H1 (cell line): Measurements from ENCODE around the gene PSMD9. TPM values are rescaled to one million over a fixed set of nuclear protein-coding genes. Genes with fewer than 3 reads are reported as not detected.
A peak's percentile ranks its signal among the peaks of the same experiment; 100 is the strongest.
"Not testable (repeated sequence)": the region's sequence is repeated elsewhere in the genome, so short reads cannot be mapped to it uniquely, and the experiment has no call there.

Source experiments
- CTCF ChIA-PET: fragments of 300-600 bp; sonication (Branson Sonifier 250); formaldehyde crosslinking; loops from one replicate; lab custom pipeline; 2021; ENCODE audit not compliant: partially characterized antibody; lab: Charles Lee
- POLR2A ChIA-PET: fragments of 300-600 bp; sonication (Branson Sonifier 250); formaldehyde crosslinking; loops from one replicate; lab custom pipeline; 2021; ENCODE audit warnings: inconsistent platforms; ENCODE audit not compliant: partially characterized antibody; lab: Charles Lee
- DNase-seq, 2 experiments: peaks; one replicate each; pipeline versions ENCODE4 v3.0.0 to v3.0.0-alpha.2; 2010 to 2022; ENCODE audit warnings: low spot score in 2 of 2, low read depth in 1 of 2, mixed read lengths in 1 of 2
- FAIRE-seq: peaks from 2 replicates; lab custom pipeline; 2011; peaks lifted over from hg19 to GRCh38; lab: Jason Lieb, UNC
- H2AFZ ChIP-seq: 2 replicates; pipeline ENCODE4 v1.8.1; 2012; ENCODE audit warnings: low read length, inconsistent platforms
- H2AK5ac ChIP-seq: 2 replicates; pipeline ENCODE4 v1.6.1; 2013; ENCODE audit warnings: low read depth, low read length
- H2BK120ac ChIP-seq: replicated peaks from 2 replicates; pipeline ENCODE3; 2013; ENCODE audit warnings: low read depth, low read length, inconsistent platforms
- H2BK12ac ChIP-seq: 2 replicates; pipeline ENCODE4 v1.6.1; 2013; ENCODE audit warnings: low read depth, low read length
- H2BK15ac ChIP-seq: 2 replicates; pipeline ENCODE4 v1.6.1; 2013; ENCODE audit warnings: low read length
- H2BK20ac ChIP-seq: 2 replicates; pipeline ENCODE4 v1.6.1; 2013; ENCODE audit warnings: low read length
- H2BK5ac ChIP-seq: 2 replicates; pipeline ENCODE4 v1.6.1; 2013; ENCODE audit warnings: low read depth, low read length
- H3K14ac ChIP-seq: 2 replicates; pipeline ENCODE4 v1.6.1; 2013; ENCODE audit warnings: inconsistent platforms; ENCODE audit not compliant: insufficient read length
- H3K18ac ChIP-seq: 2 replicates; pipeline ENCODE4 v1.6.1; 2013; ENCODE audit warnings: low read length; ENCODE audit errors: extremely low read depth
- H3K23ac ChIP-seq: 2 replicates; pipeline ENCODE4 v1.6.1; 2013; ENCODE audit warnings: inconsistent platforms; ENCODE audit not compliant: insufficient read length
- H3K23me2 ChIP-seq: 2 replicates; pipeline ENCODE4 v1.6.1; 2013; ENCODE audit warnings: low read depth, low read length
- H3K27ac ChIP-seq: 2 replicates; pipeline ENCODE4 v1.6.1; 2011; ENCODE audit warnings: low read depth, low read length, inconsistent platforms
- H3K27me3 ChIP-seq, 4 experiments: replicated peaks in 1 of 4; 1 replicate in 1 of 4; 2 replicates in 3 of 4; pipeline versions ENCODE4 v1.6.1 to v1.8.1; 2011 to 2013; ENCODE audit warnings: low read length in 3 of 4, mild to moderate bottlenecking in 3 of 4, inconsistent platforms in 2 of 4, mixed read lengths in 2 of 4, moderate library complexity in 1 of 4; ENCODE audit not compliant: control insufficient read depth in 3 of 4, insufficient read depth in 3 of 4; ENCODE audit errors: extremely low read depth in 1 of 4
- H3K36me3 ChIP-seq, 4 experiments: 2 replicates each; pipeline versions ENCODE4 v1.6.1 to v1.8.1; 2011 to 2013; ENCODE audit warnings: mild to moderate bottlenecking in 4 of 4, low read length in 3 of 4, moderate library complexity in 2 of 4, control low read depth in 1 of 4, inconsistent platforms in 1 of 4; ENCODE audit not compliant: insufficient read depth in 4 of 4, control insufficient read depth in 2 of 4
- H3K4ac ChIP-seq: replicated peaks from 2 replicates; pipeline ENCODE3; 2013; ENCODE audit warnings: low read length, low read depth, mixed read lengths, inconsistent platforms; ENCODE audit not compliant: insufficient read length
- H3K4me1 ChIP-seq, 4 experiments: replicated peaks in 1 of 4; 1 replicate in 1 of 4; 2 replicates in 3 of 4; pipeline versions ENCODE4 v1.6.1 to v1.8.1; 2011 to 2013; ENCODE audit warnings: low read length in 3 of 4, inconsistent platforms in 2 of 4, mixed read lengths in 1 of 4; ENCODE audit not compliant: insufficient read depth in 4 of 4, control insufficient read depth in 3 of 4
- H3K4me2 ChIP-seq, 2 experiments: 2 replicates each; pipeline versions ENCODE4 v1.6.1 to v1.8.1; 2011 to 2013; ENCODE audit warnings: low read depth in 2 of 2, low read length in 2 of 2, control low read depth in 1 of 2, inconsistent platforms in 1 of 2, mild to moderate bottlenecking in 1 of 2; ENCODE audit not compliant: insufficient read depth in 1 of 2
- H3K4me3 ChIP-seq, 4 experiments: fragments of 200-600, 300-600 bp in 1 of 4; sonication (generic), shearing (Covaris generic), sonication (Bioruptor Twin) in 1 of 4; 2 replicates each; pipeline versions ENCODE4 v1.5.1 to v1.8.1; 2011 to 2016; ENCODE audit warnings: low read length in 4 of 4, low read depth in 3 of 4, control low read depth in 2 of 4, inconsistent platforms in 2 of 4, mild to moderate bottlenecking in 2 of 4, mixed read lengths in 1 of 4, moderate library complexity in 1 of 4; ENCODE audit not compliant: insufficient read depth in 2 of 4; ENCODE audit errors: extremely low read depth in 1 of 4
- H3K56ac ChIP-seq: replicated peaks from 2 replicates; pipeline ENCODE3; 2013; ENCODE audit warnings: low read depth, mild to moderate bottlenecking, mixed read lengths, low read length, inconsistent platforms; ENCODE audit not compliant: insufficient read length
- H3K79me1 ChIP-seq: 2 replicates; pipeline ENCODE4 v1.6.1; 2013; ENCODE audit warnings: low read depth, low read length, control low read depth
- H3K79me2 ChIP-seq, 2 experiments: 2 replicates each; pipeline versions ENCODE4 v1.6.1 to v1.8.1; 2012 to 2013; ENCODE audit warnings: low read length in 2 of 2, mild to moderate bottlenecking in 2 of 2, inconsistent platforms in 1 of 2; ENCODE audit not compliant: insufficient read depth in 2 of 2, control insufficient read depth in 1 of 2
- H3K9ac ChIP-seq, 4 experiments: replicated peaks in 1 of 4; 1 replicate in 1 of 4; 2 replicates in 3 of 4; pipeline versions ENCODE4 v1.6.1 to v1.8.1; 2011 to 2013; ENCODE audit warnings: low read depth in 3 of 4, low read length in 3 of 4, control low read depth in 2 of 4, mild to moderate bottlenecking in 2 of 4, moderate library complexity in 2 of 4, inconsistent platforms in 1 of 4; ENCODE audit errors: extremely low read depth in 1 of 4
- H3K9me3 ChIP-seq, 2 experiments: 2 replicates each; pipeline versions ENCODE4 v1.6.1 to v1.8.1; 2012 to 2013; ENCODE audit warnings: mild to moderate bottlenecking in 2 of 2, moderate library complexity in 2 of 2, control low read depth in 1 of 2, inconsistent platforms in 1 of 2, low read depth in 1 of 2, low read length in 1 of 2, mixed read lengths in 1 of 2; ENCODE audit not compliant: insufficient read depth in 2 of 2
- H4K20me1 ChIP-seq, 2 experiments: replicated peaks in 1 of 2; 2 replicates each; pipeline versions ENCODE3 to v1.8.1; 2011 to 2013; ENCODE audit warnings: inconsistent platforms in 2 of 2, low read length in 2 of 2, mild to moderate bottlenecking in 1 of 2; ENCODE audit not compliant: insufficient read depth in 2 of 2, control insufficient read depth in 1 of 2
- H4K5ac ChIP-seq: 2 replicates; pipeline ENCODE4 v1.6.1; 2013; ENCODE audit warnings: low read length, low read depth, mixed read lengths, inconsistent platforms; ENCODE audit not compliant: insufficient read length
- H4K8ac ChIP-seq: 2 replicates; pipeline ENCODE4 v1.8.0; 2013; ENCODE audit warnings: mild to moderate bottlenecking, moderate library complexity, low read length, inconsistent platforms; ENCODE audit not compliant: insufficient read depth; ENCODE audit errors: extremely low read depth
- H4K91ac ChIP-seq: replicated peaks from 2 replicates; pipeline ENCODE3; 2013; ENCODE audit warnings: low read length, mixed read lengths, inconsistent platforms; ENCODE audit not compliant: insufficient read length
- JUN ChIP-seq: IDR thresholded peaks from 2 replicates; pipeline ENCODE4 v1.6.1; 2011; ENCODE audit warnings: low read depth, mild to moderate bottlenecking, improper control_type of control experiment, low read length
- SIN3A ChIP-seq, 2 experiments: IDR thresholded peaks in 1 of 2; conservative IDR thresholded peaks in 1 of 2; 2 replicates each; pipeline ENCODE4 v1.6.1; 2011 to 2012; ENCODE audit warnings: low read length in 2 of 2, improper control_type of control experiment in 1 of 2, low read depth in 1 of 2, mild to moderate bottlenecking in 1 of 2
- SP2 ChIP-seq: IDR thresholded peaks from 2 replicates; pipeline ENCODE4 v1.6.1; 2012; ENCODE audit warnings: mild to moderate bottlenecking, low read length, inconsistent platforms
- WGBS, 2 experiments: shearing (Covaris generic) in 1 of 2; methylation state at CpG; one replicate each; pipeline versions ENCODE4 v1.1.6 to v1.1.7; 2013 to 2015; ENCODE audit warnings: low lambda C conversion rate in 2 of 2, mixed read lengths in 2 of 2, inconsistent platforms in 1 of 2, low coverage in 1 of 2, missing lambda C conversion rate in 1 of 2; ENCODE audit not compliant: insufficient replicate concordance in 2 of 2, insufficient coverage in 1 of 2, insufficient read length in 1 of 2; ENCODE audit errors: extremely low coverage in 1 of 2, missing lambda C conversion rate in 1 of 2; 5-methylcytosine and 5-hydroxymethylcytosine counted together
- polyA plus RNA-seq, 7 experiments: library from polyadenylated mRNA; depleted of rRNA in 3 of 7; stranded (reverse) in 5 of 7; unstranded in 2 of 7; fragments of >200 nt in 5 of 7; fragments of 200-250 nt in 2 of 7; gene quantifications; 1 replicate in 5 of 7; 2 replicates in 1 of 7; 4 replicates in 1 of 7; pipeline versions ENCODE4 v1.2.1 to v1.2.3, GENCODE V29; 2011 to 2013; ENCODE audit warnings: missing spikeins in 2 of 7, mixed read lengths in 2 of 7
- total RNA-seq: library from RNA; stranded (reverse); fragmentation: NEBNext Ultra II Directional; extraction: Animal tissue kit (Norgen Biotek cat#: 25700); gene quantifications from 2 replicates; pipeline ENCODE4 v1.2.1, GENCODE V29; 2021

Gene PSMD9
- total and polyA plus RNA-seq, 2 of the 8 experiments (the other 6 are each of a cell fraction or from before 2014, with no cell fraction given): 28.8 to 36.1 TPM

- TF ChIP-seq SIN3A (conservative IDR thresholded peaks at IDR 0.05 in 1 of 2, IDR thresholded peaks at IDR 0.05 in 1 of 2; ENCODE audit: low read depth in 1 of 2, low read length in 2 of 2) (no peak), SP2 (no peak), JUN (no peak)
Measured at GRCh38 chr12:121860257-121860656, 28.3 kb upstream of the PSMD9 start (continued).

- H3K4me1 ChIP-seq: peaks cover 0 to 17% (median 11%) of the 10 kb centered on the region in 4 experiments; a peak in 5 of 7 replicates
- H4K91ac ChIP-seq, H2AK5ac ChIP-seq, FAIRE-seq, H3K23me2 ChIP-seq, H2BK15ac ChIP-seq, H3K18ac ChIP-seq, H2BK120ac ChIP-seq, H4K5ac ChIP-seq, H3K14ac ChIP-seq, H3K9ac ChIP-seq, H3K56ac ChIP-seq, H2BK20ac ChIP-seq, H3K36me3 ChIP-seq, H3K9me3 ChIP-seq, H3K4me3 ChIP-seq, DNase-seq, H2BK5ac ChIP-seq, H3K4ac ChIP-seq, H3K23ac ChIP-seq, H4K20me1 ChIP-seq, H3K27ac ChIP-seq, H3K79me2 ChIP-seq, H3K79me1 ChIP-seq, H3K4me2 ChIP-seq, POLR2A ChIA-PET, H4K8ac ChIP-seq, H3K27me3 ChIP-seq, H2AFZ ChIP-seq: not testable (repeated sequence)
- 0 out of 2 replicates have a peak overlapping the region, but pooled peaks have one; percentile 1 for H2BK12ac ChIP-seq
- WGBS, 2 experiments: 94% methylated on average over 4 of the region's 4 CpGs; no CpG with 5 or more reads in 1 of the 2 experiments
- CTCF ChIA-PET: interaction anchor here (0.5 to 4.1 kb wide), 7 partner anchors 9 to 348 kb away, joined by 3 to 20 read pairs (median 3); partner anchors contain the start of gene MORN3
Measured at GRCh38 chr12:121860699-121861098, 27.9 kb upstream of the PSMD9 start.
